NCI-H1092 (cell line): Measurements from ENCODE around the gene PHLDA2.
"Not testable (repeated sequence)": the region's sequence is repeated elsewhere in the genome, so short reads cannot be mapped to it uniquely, and the experiment has no call there.

Experiments used
- DNase-seq: peaks from one replicate; lab custom pipeline; 2025; lab: John Stamatoyannopoulos, UW

Gene PHLDA2

GRCh38 chr11:2945031-2945756 lies 16.0 kb upstream of the PHLDA2 start:
- DNase-seq: no peak

- DNase-seq: no peak
Observed at GRCh38 chr11:2944530-2944929, 15.3 kb upstream of the PHLDA2 start.

- DNase-seq: no peak
Observed at GRCh38 chr11:2943711-2944118, 14.5 kb upstream of the PHLDA2 start.

GRCh38 chr11:2942872-2943710 lies 13.9 kb upstream of the PHLDA2 start:
- DNase-seq: no peak

GRCh38 chr11:2942447-2942846 lies 13.2 kb upstream of the PHLDA2 start:
- no peak for DNase-seq

- no peak for DNase-seq
Observed at GRCh38 chr11:2940921-2941821, 12.0 kb upstream of the PHLDA2 start.

- DNase-seq: no peak
Observed at GRCh38 chr11:2940147-2940920, 11.1 kb upstream of the PHLDA2 start.

- not testable (repeated sequence) for DNase-seq
Observed at GRCh38 chr11:2938458-2939418, 9.5 kb upstream of the PHLDA2 start.

- DNase-seq: not testable (repeated sequence)
Observed at GRCh38 chr11:2937641-2938457, 8.6 kb upstream of the PHLDA2 start.

GRCh38 chr11:2934611-2935239 lies 5.5 kb upstream of the PHLDA2 start:
- no peak for DNase-seq

GRCh38 chr11:2934021-2934550 lies 4.9 kb upstream of the PHLDA2 start:
- DNase-seq: no peak

GRCh38 chr11:2933375-2934020 lies 4.3 kb upstream of the PHLDA2 start:
- DNase-seq: no peak

- no peak for DNase-seq
Observed at GRCh38 chr11:2932850-2933251, 3.6 kb upstream of the PHLDA2 start.

- no peak for DNase-seq
Observed at GRCh38 chr11:2931771-2932738, 2.8 kb upstream of the PHLDA2 start.

GRCh38 chr11:2931420-2931746 lies 2.2 kb upstream of the PHLDA2 start:
- DNase-seq: no peak

- peak; percentile 63 for DNase-seq
Observed at GRCh38 chr11:2930704-2931419, 1.6 kb upstream of the PHLDA2 start.
